H9 (cell line): ENCODE measurements around the gene TMPRSS12. TPM values are rescaled to one million over a fixed set of nuclear protein-coding genes. Genes with fewer than 3 reads are reported as not detected.

ENCODE experiments used
- DNase-seq: peaks from one replicate; pipeline ENCODE4 v3.0.0-alpha.2; 2017
- H2AFZ ChIP-seq: one replicate; pipeline ENCODE4 v1.6.1; 2013; ENCODE audit warnings: mild to moderate bottlenecking, low read length, control low read depth, moderate library complexity
- H2AK5ac ChIP-seq: 2 replicates; pipeline ENCODE4 v1.6.1; 2013; ENCODE audit warnings: low read length, control low read depth, mixed read lengths; ENCODE audit not compliant: insufficient read length
- H2BK120ac ChIP-seq: one replicate; pipeline ENCODE4 v1.6.1; 2013; ENCODE audit warnings: low read depth, mild to moderate bottlenecking, low read length, control low read depth, inconsistent platforms; ENCODE audit not compliant: poor library complexity, severe bottlenecking
- H2BK12ac ChIP-seq: 2 replicates; pipeline ENCODE4 v1.6.1; 2013; ENCODE audit warnings: low read length, control low read depth, mixed read lengths, low read depth; ENCODE audit not compliant: insufficient read length
- H2BK15ac ChIP-seq: 2 replicates; pipeline ENCODE4 v1.6.1; 2013; ENCODE audit warnings: low read depth, low read length, control low read depth
- H2BK20ac ChIP-seq: one replicate; pipeline ENCODE4 v1.6.1; 2013; ENCODE audit warnings: low read depth, mild to moderate bottlenecking, low read length, control low read depth, inconsistent platforms; ENCODE audit not compliant: poor library complexity, severe bottlenecking
- H2BK5ac ChIP-seq: 2 replicates; pipeline ENCODE4 v1.6.1; 2013; ENCODE audit warnings: low read length, control low read depth, mixed read lengths; ENCODE audit not compliant: insufficient read length
- H3K14ac ChIP-seq: 2 replicates; pipeline ENCODE4 v1.6.1; 2013; ENCODE audit warnings: low read length, control low read depth; ENCODE audit not compliant: insufficient read depth
- H3K18ac ChIP-seq: 2 replicates; pipeline ENCODE4 v1.6.1; 2013; ENCODE audit warnings: low read depth, mild to moderate bottlenecking, mixed read lengths, low read length, control low read depth; ENCODE audit not compliant: insufficient read length
- H3K23ac ChIP-seq: 2 replicates; pipeline ENCODE4 v1.6.1; 2013; ENCODE audit warnings: low read length, control low read depth, mixed read lengths, low read depth; ENCODE audit not compliant: insufficient read length
- H3K23me2 ChIP-seq: 2 replicates; pipeline ENCODE4 v1.6.1; 2013; ENCODE audit warnings: low read depth, mild to moderate bottlenecking, mixed read lengths, low read length, control low read depth; ENCODE audit not compliant: insufficient read length, poor library complexity, severe bottlenecking
- H3K27ac ChIP-seq: 2 replicates; pipeline ENCODE4 v1.5.1; 2013; ENCODE audit warnings: low read length, control low read depth, mixed read lengths, low read depth; ENCODE audit not compliant: insufficient read length
- H3K27me3 ChIP-seq: 2 replicates; pipeline ENCODE4 v1.6.1; 2013; ENCODE audit warnings: low read length, control low read depth, inconsistent platforms; ENCODE audit not compliant: insufficient read depth
- H3K4ac ChIP-seq: 2 replicates; pipeline ENCODE4 v1.6.1; 2013; ENCODE audit warnings: low read depth, mild to moderate bottlenecking, control low read depth, inconsistent platforms, low read length, moderate library complexity
- H3K4me1 ChIP-seq: 2 replicates; pipeline ENCODE4 v1.6.1; 2013; ENCODE audit warnings: low read length, control low read depth, inconsistent platforms; ENCODE audit not compliant: insufficient read depth
- H3K4me2 ChIP-seq: 2 replicates; pipeline ENCODE4 v1.6.1; 2013; ENCODE audit warnings: low read length, control low read depth, mixed read lengths; ENCODE audit not compliant: insufficient read length, insufficient read depth
- H3K56ac ChIP-seq: 2 replicates; pipeline ENCODE4 v1.6.1; 2013; ENCODE audit warnings: low read depth, mild to moderate bottlenecking, mixed read lengths, low read length, control low read depth; ENCODE audit not compliant: insufficient read length
- H3K79me1 ChIP-seq: 2 replicates; pipeline ENCODE4 v1.6.1; 2013; ENCODE audit warnings: low read depth, mild to moderate bottlenecking, moderate library complexity, low read length, control low read depth, inconsistent platforms; ENCODE audit not compliant: insufficient read depth, poor library complexity, severe bottlenecking
- H3K79me2 ChIP-seq: 2 replicates; pipeline ENCODE4 v1.6.1; 2013; ENCODE audit warnings: low read length, control low read depth, inconsistent platforms; ENCODE audit not compliant: insufficient read depth
- H3K9ac ChIP-seq: 2 replicates; pipeline ENCODE4 v1.6.1; 2013; ENCODE audit warnings: low read length, control low read depth, mixed read lengths; ENCODE audit not compliant: insufficient read length; ENCODE audit errors: extremely low read depth
- H3K9me3 ChIP-seq: one replicate; pipeline ENCODE4 v1.6.1; 2013; ENCODE audit warnings: low read depth, low read length, inconsistent platforms; ENCODE audit not compliant: control insufficient read depth
- H3T11ph ChIP-seq: one replicate; pipeline ENCODE4 v1.6.1; 2013; ENCODE audit warnings: mild to moderate bottlenecking, low read length, control low read depth, inconsistent platforms
- H4K20me1 ChIP-seq: one replicate; pipeline ENCODE4 v1.6.1; 2013; ENCODE audit not compliant: control insufficient read depth, insufficient read length, insufficient read depth
- H4K5ac ChIP-seq: 2 replicates; pipeline ENCODE4 v1.6.1; 2013; ENCODE audit warnings: low read depth, mild to moderate bottlenecking, mixed read lengths, low read length, control low read depth; ENCODE audit not compliant: insufficient read length
- H4K8ac ChIP-seq: replicated peaks from 2 replicates; pipeline ENCODE4 v1.6.1; 2013; ENCODE audit warnings: low read length, control low read depth, mixed read lengths, low read depth; ENCODE audit not compliant: insufficient read length
- H4K91ac ChIP-seq: 2 replicates; pipeline ENCODE4 v1.6.1; 2013; ENCODE audit warnings: low read depth, mild to moderate bottlenecking, moderate library complexity, mixed read lengths, low read length, control low read depth; ENCODE audit not compliant: insufficient read length
- H3K27ac Mint-ChIP-seq, 3 experiments: 2 replicates in 2 of 3; 3 replicates in 1 of 3; pipeline ENCODE4 v1.8.0; 2020 to 2021; ENCODE audit warnings: mixed read lengths in 3 of 3, mild to moderate bottlenecking in 1 of 3, moderate library complexity in 1 of 3
- H3K27me3 Mint-ChIP-seq: 2 replicates; pipeline ENCODE4 v1.8.0; 2021; ENCODE audit warnings: low read depth, mild to moderate bottlenecking, moderate library complexity, mixed read lengths
- H3K36me3 Mint-ChIP-seq, 3 experiments: 2 replicates in 2 of 3; 3 replicates in 1 of 3; pipeline ENCODE4 v1.8.0; 2020 to 2021; ENCODE audit warnings: low read depth in 3 of 3, mixed read lengths in 3 of 3; ENCODE audit not compliant: insufficient read depth in 1 of 3
- H3K4me1 Mint-ChIP-seq, 2 experiments: 2 replicates each; pipeline ENCODE4 v1.8.0; 2020; ENCODE audit warnings: mixed read lengths in 2 of 2
- H3K4me3 Mint-ChIP-seq, 2 experiments: 2 replicates in 1 of 2; 3 replicates in 1 of 2; pipeline ENCODE4 v1.8.0; 2020 to 2021; ENCODE audit warnings: mild to moderate bottlenecking in 2 of 2, mixed read lengths in 2 of 2, moderate library complexity in 1 of 2
- H3K9me3 Mint-ChIP-seq, 2 experiments: 2 replicates in 1 of 2; 3 replicates in 1 of 2; pipeline ENCODE4 v1.8.0; 2020; ENCODE audit warnings: mild to moderate bottlenecking in 2 of 2, mixed read lengths in 2 of 2, moderate library complexity in 1 of 2
- WGBS: extraction: QIAGEN DNeasy Blood & Tissue Kit; methylation state at CpG from one replicate; pipeline ENCODE4 v1.1.7; 2013; ENCODE audit warnings: missing lambda C conversion rate, low lambda C conversion rate, mixed read lengths; ENCODE audit not compliant: insufficient read length; ENCODE audit errors: extremely low coverage; 5-methylcytosine and 5-hydroxymethylcytosine counted together
- total RNA-seq: library from RNA; stranded (reverse); gene quantifications from 2 replicates; pipeline ENCODE4 v1.2.1, GENCODE V29; 2021
- TF ChIP-seq, protein P1 (sequence below): fragments of 200-600 bp; sonication (generic); conservative IDR thresholded peaks from 3 replicates; pipeline ENCODE4 v1.8.0; 2021; ENCODE audit warnings: antibody characterized with exemption, mild to moderate bottlenecking

TMPRSS12 gene
- total RNA-seq, 1 experiment from 2014 or later: not detected

DNA sequence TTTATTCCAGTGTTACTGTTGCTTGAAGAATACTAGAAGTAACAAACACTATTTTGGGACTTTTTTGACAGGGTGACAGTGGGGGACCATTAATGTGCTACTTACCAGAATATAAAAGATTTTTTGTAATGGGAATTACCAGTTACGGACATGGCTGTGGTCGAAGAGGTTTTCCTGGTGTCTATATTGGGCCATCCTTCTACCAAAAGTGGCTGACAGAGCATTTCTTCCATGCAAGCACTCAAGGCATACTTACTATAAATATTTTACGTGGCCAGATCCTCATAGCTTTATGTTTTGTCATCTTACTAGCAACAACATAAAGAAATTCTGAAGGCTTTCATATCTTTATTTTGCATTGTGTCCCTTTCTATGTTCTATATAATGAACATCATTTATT, 44.5 kb downstream of the TMPRSS12 start:
- no peak overlapping the region for H3K4me2 ChIP-seq
- H2AFZ ChIP-seq: no peak overlapping the region

More for the DNA sequence above, 44.5 kb downstream of the TMPRSS12 start:
- H3K4me1 ChIP-seq: no peaks in the 10 kb centered on the region
- H2BK12ac ChIP-seq: no peak overlapping the region
- no peak overlapping the region for H3K9ac ChIP-seq
- no peak overlapping the region for H3K23ac ChIP-seq
- no peak overlapping the region for H3T11ph ChIP-seq
- Mint-ChIP-seq H3K36me3 (no peaks in the 10 kb centered on the region; a peak in 1 of 7 replicates), H3K4me3 (no peak overlapping the region), H3K27ac (no peak overlapping the region), H3K4me1 (no peaks in the 10 kb centered on the region), H3K27me3 (no peaks in the 10 kb centered on the region), H3K9me3 (peaks cover 3 to 6% of the 10 kb centered on the region in 2 experiments; a peak in 2 of 5 replicates)
- H3K79me2 ChIP-seq: no peaks in the 10 kb centered on the region
- WGBS: no CpG with 5 or more reads among the region's 3 CpGs
- no peaks in the 10 kb centered on the region for H3K23me2 ChIP-seq
- TF ChIP-seq, protein P1, sequence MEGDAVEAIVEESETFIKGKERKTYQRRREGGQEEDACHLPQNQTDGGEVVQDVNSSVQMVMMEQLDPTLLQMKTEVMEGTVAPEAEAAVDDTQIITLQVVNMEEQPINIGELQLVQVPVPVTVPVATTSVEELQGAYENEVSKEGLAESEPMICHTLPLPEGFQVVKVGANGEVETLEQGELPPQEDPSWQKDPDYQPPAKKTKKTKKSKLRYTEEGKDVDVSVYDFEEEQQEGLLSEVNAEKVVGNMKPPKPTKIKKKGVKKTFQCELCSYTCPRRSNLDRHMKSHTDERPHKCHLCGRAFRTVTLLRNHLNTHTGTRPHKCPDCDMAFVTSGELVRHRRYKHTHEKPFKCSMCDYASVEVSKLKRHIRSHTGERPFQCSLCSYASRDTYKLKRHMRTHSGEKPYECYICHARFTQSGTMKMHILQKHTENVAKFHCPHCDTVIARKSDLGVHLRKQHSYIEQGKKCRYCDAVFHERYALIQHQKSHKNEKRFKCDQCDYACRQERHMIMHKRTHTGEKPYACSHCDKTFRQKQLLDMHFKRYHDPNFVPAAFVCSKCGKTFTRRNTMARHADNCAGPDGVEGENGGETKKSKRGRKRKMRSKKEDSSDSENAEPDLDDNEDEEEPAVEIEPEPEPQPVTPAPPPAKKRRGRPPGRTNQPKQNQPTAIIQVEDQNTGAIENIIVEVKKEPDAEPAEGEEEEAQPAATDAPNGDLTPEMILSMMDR: no peak
- no peak overlapping the region for H3K27ac ChIP-seq
- H2BK5ac ChIP-seq: no peak overlapping the region
- no peak overlapping the region for H2BK20ac ChIP-seq
- H3K79me1 ChIP-seq: no peaks in the 10 kb centered on the region
- no peak overlapping the region for H3K18ac ChIP-seq
- no peaks in the 10 kb centered on the region for H3K27me3 ChIP-seq
- no peak overlapping the region for H2BK15ac ChIP-seq
- no peak overlapping the region for H4K8ac ChIP-seq
- H3K14ac ChIP-seq: no peak overlapping the region
- no peaks in the 10 kb centered on the region for H4K20me1 ChIP-seq
- no peak overlapping the region for H4K91ac ChIP-seq
- H3K56ac ChIP-seq: no peak overlapping the region
- H4K5ac ChIP-seq: no peak overlapping the region
- DNase-seq: no peak
- no peak overlapping the region for H3K4ac ChIP-seq
- no peak overlapping the region for H2AK5ac ChIP-seq
- H2BK120ac ChIP-seq: no peak overlapping the region
- no peaks in the 10 kb centered on the region for H3K9me3 ChIP-seq
